Measurements from ENCODE around the gene NDUFAF5. TPM values are rescaled to one million over a fixed set of nuclear protein-coding genes. Genes with fewer than 3 reads are reported as not detected.

The NDUFAF5 gene
- total RNA-seq, 2 donors from 2014 or later, result 25.2 to 29.9 TPM

- peaks cover 0 to 33% of the 10 kb centered on the region in 2 donors for H3K4me1 ChIP-seq
- peaks cover 27% of the 10 kb centered on the region for H3K36me3 ChIP-seq
- H3K9me3 ChIP-seq, result no peaks in the 10 kb centered on the region
- no peak for DNase-seq (ENCODE audit: low spot score)
- H3K4me3 ChIP-seq, result no peak overlapping the region
- no peaks in the 10 kb centered on the region for H3K27me3 ChIP-seq
- no peak for TF ChIP-seq CTCF (IDR thresholded peaks at IDR 0.05)
- H3K27ac ChIP-seq, result no peak overlapping the region
Measured at GRCh38 chr20:13783528-13783927, 1.3 kb upstream of the NDUFAF5 start.

GRCh38 chr20:13784271-13784892 is 446 bp upstream of the NDUFAF5 start:
- peak overlapping the region; percentile 89 to 91 for H3K27ac ChIP-seq
- DNase-seq (ENCODE audit: low spot score), result no peak
- H3K27me3 ChIP-seq, result no peaks in the 10 kb centered on the region
- no peak for TF ChIP-seq CTCF (IDR thresholded peaks at IDR 0.05)
- H3K4me3 ChIP-seq, result peak overlapping the region; percentile 60 to 75
- peaks cover 31% of the 10 kb centered on the region for H3K36me3 ChIP-seq
- H3K9me3 ChIP-seq, result no peaks in the 10 kb centered on the region
- H3K4me1 ChIP-seq, result peaks cover 0 to 33% of the 10 kb centered on the region in 2 donors

- Histone ChIP-seq H3K4me3 (peak overlapping the region; percentile 60 to 75), H3K9me3 (no peaks in the 10 kb centered on the region), H3K4me1 (peaks cover 0 to 33% of the 10 kb centered on the region in 2 donors), H3K36me3 (peaks cover 32% of the 10 kb centered on the region), H3K27ac (peak overlapping the region; percentile 14 to 89), H3K27me3 (no peaks in the 10 kb centered on the region)
- DNase-seq (ENCODE audit: low spot score), result no peak
- TF ChIP-seq CTCF (IDR thresholded peaks at IDR 0.05), result no peak
Measured at GRCh38 chr20:13786143-13786828, 1.5 kb downstream of the NDUFAF5 start.

GRCh38 chr20:13788167-13788834 is 3.5 kb downstream of the NDUFAF5 start:
- Histone ChIP-seq H3K27ac (no peak overlapping the region), H3K4me1 (peaks cover 0 to 45% of the 10 kb centered on the region in 2 donors)
- DNase-seq (ENCODE audit: low spot score), result no peak

GRCh38 chr20:13790708-13791107 is 5.9 kb downstream of the NDUFAF5 start:
- Histone ChIP-seq H3K9me3 (no peaks in the 10 kb centered on the region), H3K27me3 (no peaks in the 10 kb centered on the region), H3K4me1 (peaks cover 0 to 32% of the 10 kb centered on the region in 2 donors), H3K27ac (peak overlapping the region in 1 of 2 donors; percentile 64), H3K4me3 (no peak overlapping the region), H3K36me3 (peaks cover 59% of the 10 kb centered on the region)
- TF ChIP-seq CTCF (IDR thresholded peaks at IDR 0.05), result no peak
- no peak for DNase-seq (ENCODE audit: low spot score)

More at GRCh38 chr20:13788167-13788834, 3.5 kb downstream of the NDUFAF5 start:
- Histone ChIP-seq H3K27me3 (no peaks in the 10 kb centered on the region), H3K9me3 (no peaks in the 10 kb centered on the region), H3K4me3 (no peak overlapping the region), H3K36me3 (peaks cover 35% of the 10 kb centered on the region)
- TF ChIP-seq CTCF (IDR thresholded peaks at IDR 0.05), result peak; percentile 26 to 50
